Chondrocyte (in vitro differentiated cells): Measurements from ENCODE around the gene ABCD3. TPM values are rescaled to one million over a fixed set of nuclear protein-coding genes. Genes with fewer than 3 reads are reported as not detected.

Experiments
- DNase-seq: peaks from one replicate; pipeline ENCODE4 v3.0.0; 2021; ENCODE audit warnings: mixed read lengths, low spot score
- H3K27ac Mint-ChIP-seq: one replicate; pipeline ENCODE4 v1.8.0; 2021; ENCODE audit warnings: mild to moderate bottlenecking, moderate library complexity, mixed read lengths; ENCODE audit not compliant: unreplicated experiment
- H3K27me3 Mint-ChIP-seq: 2 replicates; pipeline ENCODE4 v1.8.0; 2021; ENCODE audit warnings: low read depth, mixed read lengths
- H3K36me3 Mint-ChIP-seq: 2 replicates; pipeline ENCODE4 v1.8.0; 2021; ENCODE audit warnings: low read depth, mixed read lengths
- H3K4me1 Mint-ChIP-seq: 2 replicates; pipeline ENCODE4 v1.8.0; 2021; ENCODE audit warnings: low read depth, mild to moderate bottlenecking, mixed read lengths
- H3K4me3 Mint-ChIP-seq: one replicate; pipeline ENCODE4 v1.8.0; 2021; ENCODE audit warnings: mild to moderate bottlenecking, moderate library complexity, mixed read lengths; ENCODE audit not compliant: unreplicated experiment
- H3K9me3 Mint-ChIP-seq: 2 replicates; pipeline ENCODE4 v1.8.0; 2021; ENCODE audit warnings: low read depth, mixed read lengths
- CTCF ChIP-seq: fragments of 200-600 bp; sonication (generic); IDR thresholded peaks from 2 replicates; pipeline ENCODE4 v1.5.0; 2021; ENCODE audit warnings: antibody characterized with exemption, mild to moderate bottlenecking, moderate library complexity
- total RNA-seq: library from RNA; stranded (reverse); gene quantifications from 3 replicates; pipeline ENCODE4 v1.2.1, GENCODE V29; 2021

The ABCD3 gene
- total RNA-seq, 1 donor from 2014 or later = 36.1 TPM

GRCh38 chr1:94504601-94505000 lies 86.4 kb downstream of the ABCD3 start:
- H3K9me3 Mint-ChIP-seq = peaks cover 3% of the 10 kb centered on the region
- no peak for DNase-seq
- H3K27ac Mint-ChIP-seq = no peak overlapping the region
- H3K4me3 Mint-ChIP-seq = no peak overlapping the region
- peaks cover 27% of the 10 kb centered on the region for H3K36me3 Mint-ChIP-seq
- no peak for TF ChIP-seq CTCF
- H3K27me3 Mint-ChIP-seq = no peaks in the 10 kb centered on the region
- H3K4me1 Mint-ChIP-seq = no peaks in the 10 kb centered on the region

- no peak for TF ChIP-seq CTCF
- Mint-ChIP-seq H3K4me3 (no peak overlapping the region), H3K36me3 (peaks cover 11% of the 10 kb centered on the region), H3K9me3 (peaks cover 9% of the 10 kb centered on the region), H3K27me3 (no peaks in the 10 kb centered on the region), H3K27ac (no peak overlapping the region), H3K4me1 (peaks cover 3% of the 10 kb centered on the region)
- no peak for DNase-seq
Measured at GRCh38 chr1:94512816-94513215, 94.6 kb downstream of the ABCD3 start.

GRCh38 chr1:94514095-94514727 lies 96.0 kb downstream of the ABCD3 start:
- H3K36me3 Mint-ChIP-seq = peaks cover 11% of the 10 kb centered on the region
- peaks cover 3% of the 10 kb centered on the region for H3K4me1 Mint-ChIP-seq
- no peaks in the 10 kb centered on the region for H3K27me3 Mint-ChIP-seq
- H3K4me3 Mint-ChIP-seq = no peak overlapping the region
- no peak overlapping the region for H3K27ac Mint-ChIP-seq
- peak; percentile 89 for TF ChIP-seq CTCF
- DNase-seq = no peak
- H3K9me3 Mint-ChIP-seq = peaks cover 9% of the 10 kb centered on the region

- no peak overlapping the region for H3K27ac Mint-ChIP-seq
- H3K4me1 Mint-ChIP-seq = peaks cover 3% of the 10 kb centered on the region
- no peak overlapping the region for H3K4me3 Mint-ChIP-seq
- TF ChIP-seq CTCF = no peak
- peaks cover 6% of the 10 kb centered on the region for H3K36me3 Mint-ChIP-seq
- DNase-seq = no peak
- no peaks in the 10 kb centered on the region for H3K27me3 Mint-ChIP-seq
- peaks cover 5% of the 10 kb centered on the region for H3K9me3 Mint-ChIP-seq
Measured at GRCh38 chr1:94515296-94515947, 97.2 kb downstream of the ABCD3 start.

GRCh38 chr1:94519351-94519750 lies 101.2 kb downstream of the ABCD3 start:
- no peak for TF ChIP-seq CTCF
- no peak for DNase-seq
- Mint-ChIP-seq H3K4me3 (no peak overlapping the region), H3K27me3 (no peaks in the 10 kb centered on the region), H3K9me3 (no peaks in the 10 kb centered on the region), H3K27ac (no peak overlapping the region), H3K36me3 (peaks cover 2% of the 10 kb centered on the region), H3K4me1 (peaks cover 8% of the 10 kb centered on the region)
